ENCODE results near the gene BORCS6. TPM values are rescaled to one million over a fixed set of nuclear protein-coding genes. Genes with fewer than 3 reads are reported as not detected.

The BORCS6 gene
- total and polyA plus RNA-seq, 2 of the 13 experiments (the other 11 are each of a cell fraction or from before 2014, with no cell fraction given), result 2.0 to 5.1 TPM

GRCh38 chr17:8156246-8156992 lies 33.6 kb downstream of the BORCS6 start (continued):
- peak; percentile 71 for TF ChIP-seq FOXA3 (CRISPR knock-in tag; IDR thresholded peaks at IDR 0.05)
- no peak for TF ChIP-seq MAFK (conservative IDR thresholded peaks at IDR 0.05 in 1 of 2, IDR thresholded peaks at IDR 0.05 in 1 of 2; ENCODE audit: low read length in 2 of 2)
- TF ChIP-seq TERF1 (CRISPR knock-in tag; IDR thresholded peaks at IDR 0.05), result no peak
- no peak for TF ChIP-seq ZNF605 (CRISPR knock-in tag; IDR thresholded peaks at IDR 0.05)
- no peak for TF ChIP-seq ZSCAN29 (CRISPR knock-in tag; conservative IDR thresholded peaks at IDR 0.05)
- no peak for TF ChIP-seq NCOA5 (CRISPR knock-in tag; IDR thresholded peaks at IDR 0.05)
- no peak for TF ChIP-seq FOXO4 (CRISPR knock-in tag; conservative IDR thresholded peaks at IDR 0.05)
- no peak for TF ChIP-seq ZNF841 (CRISPR knock-in tag; IDR thresholded peaks at IDR 0.05; ENCODE audit: borderline replicate concordance)
- TF ChIP-seq BATF2 (CRISPR knock-in tag; IDR thresholded peaks at IDR 0.05), result no peak
- TF ChIP-seq FIP1L1 (IDR thresholded peaks at IDR 0.05; ENCODE audit: borderline replicate concordance, insufficient read depth, low read depth, low read length), result no peak
- no peak for TF ChIP-seq GTF3A (CRISPR knock-in tag; conservative IDR thresholded peaks at IDR 0.05)
- TF ChIP-seq ZNF773 (CRISPR knock-in tag; IDR thresholded peaks at IDR 0.05; ENCODE audit: borderline replicate concordance), result no peak
- 0 out of 2 replicates have a peak, but pooled peaks have one; percentile 31 for TF ChIP-seq PRMT3 (CRISPR knock-in tag; IDR thresholded peaks at IDR 0.05; ENCODE audit: borderline replicate concordance, low read depth)
- TF ChIP-seq THAP7 (CRISPR knock-in tag; IDR thresholded peaks at IDR 0.05), result no peak
- TF ChIP-seq NFATC3 (CRISPR knock-in tag; IDR thresholded peaks at IDR 0.05), result no peak
- no peak for TF ChIP-seq PLRG1 (conservative IDR thresholded peaks at IDR 0.05)
- no peak for TF ChIP-seq ZNF597 (CRISPR knock-in tag; IDR thresholded peaks at IDR 0.05)
- peak; percentile 56 for TF ChIP-seq GABPA (IDR thresholded peaks at IDR 0.05; ENCODE audit: low read depth, low read length)
- peak; percentile 82 for TF ChIP-seq GABPA (CRISPR knock-in tag; IDR thresholded peaks at IDR 0.05; ENCODE audit: low read depth)
- TF ChIP-seq ZNF253 (CRISPR knock-in tag; IDR thresholded peaks at IDR 0.05; ENCODE audit: borderline replicate concordance), result no peak
- TF ChIP-seq POLR2G (IDR thresholded peaks at IDR 0.05; ENCODE audit: low read depth, low read length), result peak; percentile 62; the same call in 1 of the 2 replicates
- TF ChIP-seq ZBTB34 (CRISPR knock-in tag; IDR thresholded peaks at IDR 0.05), result no peak
- TF ChIP-seq BORCS8-MEF2B (CRISPR knock-in tag; IDR thresholded peaks at IDR 0.05), result no peak
- TF ChIP-seq ZMYM4 (CRISPR knock-in tag; IDR thresholded peaks at IDR 0.05), result peak; percentile 57

Data from HepG2 (cell line).